Colonic mucosa (tissue), 4 donors: Measurements from ENCODE around the gene ZNF232. TPM values are rescaled to one million over a fixed set of nuclear protein-coding genes. Genes with fewer than 3 reads are reported as not detected.
"Not testable (repeated sequence)": the region's sequence is repeated elsewhere in the genome, so short reads cannot be mapped to it uniquely, and the experiment has no call there.

Source experiments
- DNase-seq: peaks from one replicate; pipeline ENCODE4 v3.0.0-alpha.2; 2020
- H3K27ac ChIP-seq: fragments of 200-600 bp; one replicate; pipeline ENCODE4 v1.8.0; 2021
- H3K27me3 ChIP-seq: fragments of 200-600 bp; one replicate; pipeline ENCODE4 v1.8.0; 2021
- H3K36me3 ChIP-seq: fragments of 200-600 bp; one replicate; pipeline ENCODE4 v1.8.0; 2021
- H3K4me1 ChIP-seq: fragments of 200-600 bp; one replicate; pipeline ENCODE4 v1.8.0; 2021; ENCODE audit warnings: mild to moderate bottlenecking
- H3K4me3 ChIP-seq: fragments of 200-600 bp; one replicate; pipeline ENCODE4 v1.8.0; 2021
- H3K9ac ChIP-seq, 2 donors: one replicate each; pipeline ENCODE4 v1.7.0; 2013; ENCODE audit warnings: control low read depth in 2 of 2, low read depth in 2 of 2, low read length in 2 of 2
- H3K9me3 ChIP-seq: fragments of 200-600 bp; one replicate; pipeline ENCODE4 v1.8.0; 2021
- CTCF ChIP-seq: fragments of 200-600 bp; IDR thresholded peaks from one replicate; pipeline ENCODE4 v1.8.0; 2022; ENCODE audit warnings: antibody characterized with exemption, mild to moderate bottlenecking
- intact Hi-C: fragments of 100-400 bp; cut with DNase I; formaldehyde crosslinking; loops from one replicate; pipeline ENCODE4 v1.14.1; 2022
- total RNA-seq, 2 donors: library from RNA; stranded (reverse); fragmentation: NEBNext Ultra II Directional in 1 of 2; extraction: Animal tissue kit (Norgen Biotek cat#: 25700) in 1 of 2; gene quantifications; one replicate each; pipeline ENCODE4 v1.2.1, GENCODE V29; 2021
- donor health status: healthy.
- donor health status: DM: no; HTN: no; CAD: no.
- donor health status: DM: no; HTN: no; CAD: no.

Gene ZNF232
- 10 to 100 TPM in 1 of 2 donors, 1 to 10 TPM in 1; 8.0 to 10.9 TPM for total RNA-seq

DNA sequence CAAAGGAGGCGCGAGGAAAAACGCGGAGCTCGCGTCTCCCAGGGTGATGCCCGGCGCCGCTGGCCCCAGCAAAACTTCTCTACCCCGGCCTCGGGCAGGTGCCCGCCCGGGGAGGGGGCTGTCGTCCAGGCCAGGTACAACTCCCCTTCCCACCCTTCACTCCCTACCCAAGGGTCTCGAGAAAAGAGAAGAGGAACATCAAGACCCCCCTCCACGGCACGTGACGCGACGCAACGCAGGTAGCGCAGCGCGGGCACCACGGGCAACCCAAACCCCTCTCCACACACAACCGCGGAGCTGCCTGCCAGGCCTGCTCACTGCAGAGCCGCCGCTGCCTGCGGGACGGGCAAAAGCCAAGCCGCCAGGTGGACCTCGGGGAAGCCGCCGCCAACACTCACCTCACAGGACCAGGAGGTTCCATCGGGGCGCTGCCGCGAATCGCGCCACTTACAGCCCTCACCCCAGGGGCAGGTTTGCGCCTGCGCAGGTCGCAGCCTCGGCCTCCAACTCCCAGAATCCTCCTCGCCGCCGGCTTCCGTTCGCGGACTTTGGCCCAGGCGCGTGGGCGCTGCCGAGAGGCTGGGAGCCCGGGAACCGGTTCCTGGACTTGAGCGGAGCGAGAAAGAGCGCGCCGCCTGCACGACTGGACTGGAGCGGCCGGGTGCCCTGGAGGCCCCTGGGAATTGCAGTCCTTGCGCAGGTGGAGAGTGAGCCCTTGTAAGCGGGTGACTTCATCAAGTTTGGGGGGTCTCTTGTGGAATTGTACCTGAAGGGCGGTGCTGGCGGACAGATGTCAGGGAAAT, at the start of gene ZNF232:
Gene ZNF232, minus strand, starts transcription at position 477 of the 803 bp plus-strand sequence. Its CDS starts 56 bp downstream, at position 421.
- no peaks in the 10 kb centered on the region for H3K9me3 ChIP-seq
- intact Hi-C loops = loop anchor here (5.0 kb wide), 2 partner anchors 34 to 81 kb away; partner anchors contain the start of genes ZFP3 and ZNF594
- peak within 1 kb of the TSS; percentile 84 to 85 for H3K9ac ChIP-seq
- H3K27me3 ChIP-seq = peaks cover 10% of the 10 kb centered on the region
- peak within 1 kb of the TSS; percentile 63 for H3K4me3 ChIP-seq
- peak; percentile 96 for DNase-seq
- TF ChIP-seq CTCF = no peak
- H3K4me1 ChIP-seq = no peaks in the 10 kb centered on the region
- H3K27ac ChIP-seq = peak within 1 kb of the TSS; percentile 60
- peaks cover 1% of the 10 kb centered on the region for H3K36me3 ChIP-seq

DNA sequence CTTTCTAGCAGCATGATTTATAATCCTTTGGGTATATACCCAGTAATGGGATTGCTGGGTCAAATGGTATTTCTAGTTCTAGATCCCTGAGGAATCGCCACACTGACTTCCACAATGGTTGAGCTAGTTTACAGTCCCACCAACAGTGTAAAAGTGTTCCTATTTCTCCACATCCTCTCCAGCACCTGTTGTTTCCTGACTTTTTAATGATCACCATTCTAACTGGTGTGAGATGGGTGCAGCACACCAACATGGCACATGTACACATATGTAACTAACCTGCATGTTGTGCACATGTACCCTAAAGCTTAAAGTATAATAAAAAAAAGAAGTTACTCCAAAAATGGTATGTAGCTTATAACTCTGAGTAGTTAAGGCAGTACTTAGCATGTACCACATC, 49.0 kb upstream of the ZNF232 start:
- H3K4me1 ChIP-seq, H3K27me3 ChIP-seq, H3K9me3 ChIP-seq, H3K4me3 ChIP-seq, H3K27ac ChIP-seq, H3K36me3 ChIP-seq, intact Hi-C loops, DNase-seq, H3K9ac ChIP-seq: not testable (repeated sequence)

DNA sequence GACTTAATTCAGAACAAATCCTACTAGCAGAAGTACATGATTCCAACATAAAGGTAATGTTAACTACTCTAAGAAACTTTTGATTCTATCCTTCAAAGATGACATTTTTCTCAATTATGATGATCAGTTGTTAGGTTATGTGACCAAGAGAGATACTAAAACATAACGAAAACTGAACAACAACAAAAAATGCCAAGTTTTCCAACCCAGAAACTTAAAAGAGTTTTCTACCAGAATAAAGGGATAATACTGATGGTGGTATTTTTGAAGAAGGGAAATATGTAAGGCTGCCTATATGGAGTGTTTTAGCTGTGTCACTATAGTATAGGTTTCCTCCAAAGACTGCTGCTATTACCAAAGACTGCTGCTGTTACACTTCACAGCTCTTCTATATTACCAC, 34.4 kb upstream of the ZNF232 start:
- H3K27me3 ChIP-seq, H3K4me1 ChIP-seq, DNase-seq, H3K27ac ChIP-seq, H3K9ac ChIP-seq, intact Hi-C loops, H3K9me3 ChIP-seq, H3K4me3 ChIP-seq, H3K36me3 ChIP-seq: not testable (repeated sequence)

DNA sequence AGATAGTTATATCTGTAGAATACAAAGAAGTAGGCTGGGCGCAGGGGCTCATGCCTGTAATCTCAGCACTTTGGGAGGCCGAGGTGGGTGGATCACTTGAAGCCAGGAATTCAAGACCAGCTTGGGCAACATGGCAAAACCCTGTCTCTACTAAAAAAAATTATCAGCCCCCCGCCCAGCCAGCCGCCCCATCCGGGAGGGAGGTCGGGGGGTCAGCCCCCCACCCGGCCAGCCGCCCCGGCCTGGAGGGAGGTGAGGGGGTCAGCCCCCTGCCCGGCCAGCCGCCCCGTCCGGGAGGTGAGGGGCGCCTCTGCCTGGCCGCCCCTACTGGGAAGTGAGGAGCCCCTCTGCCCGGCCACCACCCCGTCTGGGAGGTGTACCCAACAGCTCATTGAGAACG, 31.2 kb upstream of the ZNF232 start:
- H3K27me3 ChIP-seq, H3K36me3 ChIP-seq, H3K4me1 ChIP-seq, H3K27ac ChIP-seq, H3K9me3 ChIP-seq, H3K9ac ChIP-seq, intact Hi-C loops, DNase-seq, H3K4me3 ChIP-seq: not testable (repeated sequence)

DNA sequence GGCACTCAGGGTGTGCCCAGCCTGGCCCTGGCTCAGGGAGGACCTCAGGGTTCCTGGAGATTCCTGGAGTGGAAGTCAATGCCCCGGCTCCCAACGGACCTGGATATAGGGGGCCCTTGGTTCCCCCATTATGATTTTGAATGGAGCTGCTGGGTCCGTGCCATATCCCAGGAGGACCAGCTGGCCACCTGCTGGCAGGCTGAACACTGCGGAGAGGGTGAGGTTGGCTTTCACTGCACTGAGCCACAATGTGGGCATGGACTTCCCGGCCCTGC, 27.7 kb upstream of the ZNF232 start:
- no peak for TF ChIP-seq CTCF
- Histone ChIP-seq H3K4me1 (no peaks in the 10 kb centered on the region), H3K27me3 (no peaks in the 10 kb centered on the region), H3K36me3 (no peaks in the 10 kb centered on the region), H3K9ac (no peak overlapping the region), H3K4me3 (no peak overlapping the region), H3K27ac (no peak overlapping the region), H3K9me3 (no peaks in the 10 kb centered on the region)
- DNase-seq = no peak
- intact Hi-C loops = no loop called here

GRCh38 chr17:5138616-5139457, 27.2 kb upstream of the ZNF232 start:
- no peaks in the 10 kb centered on the region for H3K9me3 ChIP-seq
- no peak overlapping the region for H3K9ac ChIP-seq
- no peak overlapping the region for H3K27ac ChIP-seq
- H3K4me3 ChIP-seq = no peak overlapping the region
- H3K27me3 ChIP-seq = no peaks in the 10 kb centered on the region
- no peaks in the 10 kb centered on the region for H3K36me3 ChIP-seq
- no peak for TF ChIP-seq CTCF
- no peak for DNase-seq
- no peaks in the 10 kb centered on the region for H3K4me1 ChIP-seq
- intact Hi-C loops = no loop called here

DNA sequence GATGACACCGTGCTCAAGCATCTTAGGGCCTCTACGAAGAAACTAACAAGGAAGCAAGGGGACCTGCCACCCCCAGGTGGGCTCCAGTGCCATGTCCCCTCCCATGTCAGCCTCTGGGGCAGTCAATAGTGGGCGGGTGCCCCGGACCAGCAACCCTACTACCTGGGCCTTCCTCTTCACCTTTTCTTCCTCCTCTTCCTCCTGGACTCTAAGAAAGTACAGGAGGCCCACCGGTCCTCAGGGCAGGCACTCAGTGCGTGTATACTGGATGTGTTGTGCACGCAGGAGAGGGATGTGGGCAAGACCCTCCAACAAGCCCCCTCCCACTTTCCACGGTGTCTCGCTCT, 26.5 kb upstream of the ZNF232 start:
- intact Hi-C loops, H3K4me3 ChIP-seq, H3K9me3 ChIP-seq, DNase-seq, H3K27ac ChIP-seq, H3K36me3 ChIP-seq, H3K9ac ChIP-seq, H3K27me3 ChIP-seq, H3K4me1 ChIP-seq: not testable (repeated sequence)

DNA sequence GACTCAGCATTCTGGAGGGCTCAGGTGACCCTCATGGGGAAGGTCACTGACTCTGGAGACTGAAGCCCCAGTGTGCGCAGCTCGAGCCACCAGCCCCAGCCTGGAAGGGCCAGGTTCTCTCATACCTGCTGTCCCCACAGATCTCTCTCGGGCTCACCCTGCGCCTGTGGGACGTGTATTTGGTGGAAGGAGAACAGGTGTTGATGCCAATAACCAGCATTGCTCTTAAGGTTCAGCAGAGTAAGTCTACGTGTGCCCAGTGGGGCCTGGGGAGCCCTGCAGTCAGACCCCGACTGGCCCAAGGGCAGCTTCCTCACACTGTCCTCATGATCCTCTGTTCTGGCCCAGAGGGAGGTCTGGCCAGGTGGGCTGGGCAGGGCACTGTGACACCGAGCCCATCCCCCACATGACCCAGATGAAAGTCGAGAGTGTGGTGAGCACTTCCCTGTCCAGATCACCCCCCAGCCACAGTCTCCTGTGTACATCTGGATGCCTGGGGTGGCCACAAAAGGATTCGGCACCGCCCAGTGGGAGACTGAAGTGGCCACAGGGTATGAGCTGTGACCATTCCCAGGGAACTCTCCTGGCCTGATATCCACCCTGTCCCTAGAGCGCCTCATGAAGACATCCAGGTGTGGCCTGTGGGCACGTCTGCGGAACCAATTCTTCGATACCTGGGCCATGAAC, 26.0 kb upstream of the ZNF232 start:
- H3K27me3 ChIP-seq, H3K9me3 ChIP-seq, H3K4me3 ChIP-seq, intact Hi-C loops, H3K27ac ChIP-seq, H3K9ac ChIP-seq, H3K36me3 ChIP-seq, H3K4me1 ChIP-seq, DNase-seq: not testable (repeated sequence)

- H3K27me3 ChIP-seq, DNase-seq, H3K9me3 ChIP-seq, H3K4me3 ChIP-seq, H3K9ac ChIP-seq, H3K4me1 ChIP-seq, H3K36me3 ChIP-seq, H3K27ac ChIP-seq, intact Hi-C loops: not testable (repeated sequence)
These were observed 25.1 kb upstream of the ZNF232 start for GRCh38 chr17:5136580-5137412.
